IMR-90 (cell line): ENCODE data around the gene ARGLU1. TPM values are rescaled to one million over a fixed set of nuclear protein-coding genes. Genes with fewer than 3 reads are reported as not detected.

Experiments
- ATAC-seq: fragments of 200-7000 bp; cut with Tn5 transposase; 2 replicates; pipeline ENCODE4 v1.9.1; 2020; ENCODE audit warnings: low read depth, mild to moderate bottlenecking, moderate library complexity
- BruUV-seq: library from RNA; stranded (reverse); fragments of 400-500 nt; replicated peaks from 2 replicates; lab custom pipeline; 2021; lab: Mats Ljungman, UMichigan
- CTCF ChIA-PET: fragments of 300-600 bp; formaldehyde crosslinking; extraction: SDS; loops from one replicate; lab custom pipeline; 2021; ENCODE audit warnings: antibody characterized with exemption; lab: Yijun Ruan, JAX
- POLR2A ChIA-PET: fragments of 300-600 bp; sonication (Branson Sonifier 250); formaldehyde crosslinking; loops from one replicate; lab custom pipeline; 2022; ENCODE audit warnings: antibody characterized with exemption; ENCODE audit not compliant: unreplicated experiment; lab: Charles Lee
- DNase-seq: peaks from one replicate; pipeline ENCODE4 v3.0.0; 2013
- H2AFZ ChIP-seq: replicated peaks from 2 replicates; pipeline ENCODE3; 2013; ENCODE audit warnings: low read length, mild to moderate bottlenecking; ENCODE audit not compliant: poor library complexity
- H2AK5ac ChIP-seq: 2 replicates; pipeline ENCODE4 v1.6.1; 2013; ENCODE audit warnings: low read depth, low read length, inconsistent platforms
- H2AK9ac ChIP-seq: replicated peaks from 2 replicates; pipeline ENCODE3; 2013; ENCODE audit warnings: mild to moderate bottlenecking, low read depth, low read length, moderate library complexity; ENCODE audit not compliant: poor library complexity
- H2BK120ac ChIP-seq: 2 replicates; pipeline ENCODE4 v1.6.1; 2013; ENCODE audit warnings: low read depth, low read length, inconsistent platforms
- H2BK15ac ChIP-seq: 3 replicates; pipeline ENCODE4 v1.6.1; 2013; ENCODE audit warnings: low read depth, low read length, inconsistent platforms
- H2BK20ac ChIP-seq: 2 replicates; pipeline ENCODE4 v1.6.1; 2013; ENCODE audit warnings: low read depth, mild to moderate bottlenecking, inconsistent platforms, low read length, moderate library complexity
- H2BK5ac ChIP-seq: 2 replicates; pipeline ENCODE4 v1.6.1; 2013; ENCODE audit warnings: mild to moderate bottlenecking, low read depth, low read length, inconsistent platforms; ENCODE audit not compliant: poor library complexity, severe bottlenecking
- H3K14ac ChIP-seq: replicated peaks from 2 replicates; pipeline ENCODE4 v1.6.1; 2013; ENCODE audit warnings: low read depth, low read length, inconsistent platforms
- H3K18ac ChIP-seq: 2 replicates; pipeline ENCODE4 v1.6.1; 2013; ENCODE audit warnings: low read depth, low read length, control low read depth
- H3K23ac ChIP-seq: 2 replicates; pipeline ENCODE4 v1.6.1; 2013; ENCODE audit warnings: low read depth, low read length, inconsistent platforms
- H3K27ac ChIP-seq: 2 replicates; pipeline ENCODE4 v1.5.1; 2013; ENCODE audit warnings: mild to moderate bottlenecking, control low read depth, low read length; ENCODE audit not compliant: insufficient read depth
- H3K27me3 ChIP-seq: 2 replicates; pipeline ENCODE4 v1.6.1; 2013; ENCODE audit warnings: low read length; ENCODE audit not compliant: control insufficient read depth, insufficient read depth
- H3K36me3 ChIP-seq: 2 replicates; pipeline ENCODE4 v1.6.1; 2013; ENCODE audit warnings: low read length, mixed read lengths; ENCODE audit not compliant: control insufficient read depth, insufficient read depth
- H3K4ac ChIP-seq: 2 replicates; pipeline ENCODE4 v1.6.1; 2013; ENCODE audit warnings: low read depth, low read length, inconsistent platforms
- H3K4me1 ChIP-seq: 2 replicates; pipeline ENCODE4 v1.6.1; 2013; ENCODE audit warnings: low read length, mixed read lengths; ENCODE audit not compliant: control insufficient read depth, insufficient read depth
- H3K4me2 ChIP-seq: 2 replicates; pipeline ENCODE4 v1.6.1; 2013; ENCODE audit warnings: low read depth, mild to moderate bottlenecking, control low read depth, low read length, moderate library complexity
- H3K4me3 ChIP-seq: 2 replicates; pipeline ENCODE4 v1.5.1; 2013; ENCODE audit warnings: low read depth, mild to moderate bottlenecking, control low read depth, low read length, moderate library complexity; ENCODE audit not compliant: insufficient read depth
- H3K56ac ChIP-seq: 2 replicates; pipeline ENCODE4 v1.6.1; 2013; ENCODE audit warnings: low read length, inconsistent platforms; ENCODE audit not compliant: insufficient read depth; ENCODE audit errors: extremely low read depth
- H3K79me1 ChIP-seq, 2 experiments: 2 replicates each; pipeline ENCODE4 v1.6.1; 2013; ENCODE audit warnings: low read length in 2 of 2, inconsistent platforms in 1 of 2, low read depth in 1 of 2
- H3K9ac ChIP-seq: 2 replicates; pipeline ENCODE4 v1.6.1; 2013; ENCODE audit warnings: low read depth, low read length, control low read depth
- H3K9me1 ChIP-seq: 2 replicates; pipeline ENCODE4 v1.6.1; 2013; ENCODE audit warnings: low read length, inconsistent platforms; ENCODE audit not compliant: insufficient read depth
- H3K9me3 ChIP-seq: 2 replicates; pipeline ENCODE4 v1.6.1; 2013; ENCODE audit warnings: low read length; ENCODE audit not compliant: control insufficient read depth, insufficient read depth
- H4K20me1 ChIP-seq: 2 replicates; pipeline ENCODE4 v1.6.1; 2013; ENCODE audit warnings: low read length, inconsistent platforms; ENCODE audit not compliant: insufficient read depth
- H4K5ac ChIP-seq: 2 replicates; pipeline ENCODE4 v1.6.1; 2013; ENCODE audit warnings: mild to moderate bottlenecking, low read depth, low read length, control low read depth
- H4K8ac ChIP-seq, 2 experiments: 2 replicates each; pipeline ENCODE4 v1.6.1; 2013; ENCODE audit warnings: low read depth in 2 of 2, low read length in 2 of 2, control low read depth in 1 of 2, inconsistent platforms in 1 of 2
- H4K91ac ChIP-seq: 2 replicates; pipeline ENCODE4 v1.6.1; 2013; ENCODE audit warnings: low read depth, low read length, inconsistent platforms; ENCODE audit not compliant: insufficient read depth
- BHLHE40 ChIP-seq: fragments of 150-350 bp; IDR thresholded peaks from 2 replicates; pipeline ENCODE4 v1.6.1; 2016; ENCODE audit warnings: mild to moderate bottlenecking, low read depth, low read length
- FOS ChIP-seq: fragments of 150-350 bp; IDR thresholded peaks from 2 replicates; pipeline ENCODE4 v1.6.1; 2016; ENCODE audit warnings: low read depth, low read length
- MAFK ChIP-seq: IDR thresholded peaks from 2 replicates; pipeline ENCODE4 v1.6.1; 2012; ENCODE audit warnings: low read depth, low read length, improper control_type of control experiment
- MXI1 ChIP-seq: IDR thresholded peaks from 2 replicates; pipeline ENCODE4 v1.6.1; 2012; ENCODE audit warnings: low read depth, mild to moderate bottlenecking, low read length, moderate library complexity, borderline replicate concordance
- NFE2L2 ChIP-seq: fragments of 150-350 bp; IDR thresholded peaks from 2 replicates; pipeline ENCODE4 v1.6.1; 2016; ENCODE audit warnings: low read depth, mild to moderate bottlenecking, low read length
- RAD21 ChIP-seq: IDR thresholded peaks from 2 replicates; pipeline ENCODE4 v1.6.1; 2012; ENCODE audit warnings: low read length, improper control_type of control experiment
- RFX5 ChIP-seq: IDR thresholded peaks from 2 replicates; pipeline ENCODE4 v1.8.0; 2012; ENCODE audit warnings: low read depth, mild to moderate bottlenecking, low read length, moderate library complexity
- SMC3 ChIP-seq: fragments of 150-350 bp; IDR thresholded peaks from 2 replicates; pipeline ENCODE4 v1.6.1; 2016; ENCODE audit warnings: low read depth, mild to moderate bottlenecking, antibody characterized with exemption, low read length, moderate library complexity
- WGBS, 2 experiments: methylation state at CpG; one replicate each; pipeline versions ENCODE4 v1.1.5 to v1.1.7; 2013; ENCODE audit warnings: missing lambda C conversion rate in 2 of 2; ENCODE audit not compliant: insufficient read length in 1 of 2; ENCODE audit errors: extremely low coverage in 2 of 2; 5-methylcytosine and 5-hydroxymethylcytosine counted together
- dilution Hi-C: fragments of 300-500 bp; cut with HindIII; formaldehyde crosslinking; loops from one replicate; pipeline ENCODE4 v1.14.3; 2018; ENCODE audit warnings: low sequenced_read_pairs; ENCODE audit not compliant: unreplicated experiment
- in situ Hi-C: fragments of 300-500 bp; cut with MboI; formaldehyde crosslinking; loops from 3 replicates; pipeline ENCODE4 v1.14.3; 2019; ENCODE audit warnings: low sequenced_read_pairs, inconsistent platforms, mixed read lengths
- intact Hi-C: fragments of 100-400 bp; cut with micrococcal nuclease; formaldehyde crosslinking; loops from 2 replicates; pipeline ENCODE4 v1.10.0; 2022
- polyA plus RNA-seq, 3 experiments: library from polyadenylated mRNA; depleted of rRNA; stranded (reverse); fragments of >200 nt; gene quantifications; 2 replicates each; pipeline ENCODE4 v1.2.3, GENCODE V29; 2012; ENCODE audit warnings: low replicate concordance in 1 of 3
- total RNA-seq: library from RNA; depleted of rRNA; stranded (reverse); fragments of >200 nt; gene quantifications from 2 replicates; pipeline ENCODE4 v1.2.3, GENCODE V29; 2012
- TF ChIP-seq, protein P1 (sequence below): conservative IDR thresholded peaks from 2 replicates; pipeline ENCODE4 v1.5.1; 2012; ENCODE audit warnings: mild to moderate bottlenecking, low read depth, low read length, improper control_type of control experiment

Gene ARGLU1
- total and polyA plus RNA-seq, 2 of the 4 experiments (the other 2 are of a cell fraction), result 11.1 to 51.4 TPM

DNA sequence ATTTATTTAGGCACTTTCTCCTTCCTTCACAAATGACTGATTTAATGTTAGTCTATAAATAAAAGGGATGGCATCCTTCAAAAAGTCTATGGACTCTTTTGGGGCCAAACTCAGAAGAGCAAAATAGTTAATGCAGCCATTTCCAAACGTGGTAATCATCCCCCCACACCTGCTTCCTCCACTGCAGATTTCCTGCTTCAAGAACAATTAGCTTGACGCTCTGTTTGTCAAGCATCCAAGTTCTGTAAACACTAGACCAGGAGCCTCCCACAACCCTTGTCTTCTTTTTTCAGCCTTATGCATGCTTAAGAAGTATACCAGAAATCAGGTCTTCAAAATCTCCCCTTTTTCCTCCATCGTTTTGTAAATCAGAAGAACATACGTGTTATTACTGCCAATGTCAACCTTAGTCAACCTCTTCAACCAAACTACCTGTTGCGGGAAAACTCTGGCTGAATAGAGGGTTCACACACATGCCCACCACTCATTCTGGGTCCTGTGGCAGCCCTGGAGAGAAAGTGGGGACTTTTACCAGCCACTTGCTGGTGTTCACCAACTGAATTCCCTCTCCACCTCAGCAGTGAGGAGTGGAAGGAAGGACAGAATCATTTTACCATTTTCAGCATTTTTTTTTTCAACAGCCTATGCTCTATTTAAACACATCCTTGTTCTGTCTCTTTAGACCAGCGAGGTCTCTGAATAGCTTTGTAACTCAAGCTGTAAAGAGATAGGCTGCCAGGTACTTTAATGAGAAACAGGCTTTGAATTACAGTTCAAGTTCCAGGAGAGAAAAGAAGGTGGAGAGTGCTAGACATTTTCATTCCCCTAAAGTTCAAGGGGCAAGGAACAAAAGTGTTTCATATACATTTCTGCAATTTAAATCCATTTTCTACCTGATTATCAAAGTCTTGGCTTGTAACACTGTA, 71.6 kb downstream of the ARGLU1 start:
- H2BK5ac ChIP-seq, result no peak overlapping the region
- H3K27me3 ChIP-seq, result no peaks in the 10 kb centered on the region
- no peak overlapping the region for H4K91ac ChIP-seq
- no peak overlapping the region for H2BK15ac ChIP-seq
- TF ChIP-seq MXI1 (no peak), MAFK (no peak), NFE2L2 (no peak), RAD21 (no peak), SMC3 (no peak), RFX5 (no peak), FOS (no peak), BHLHE40 (no peak)
- TF ChIP-seq, protein P1, sequence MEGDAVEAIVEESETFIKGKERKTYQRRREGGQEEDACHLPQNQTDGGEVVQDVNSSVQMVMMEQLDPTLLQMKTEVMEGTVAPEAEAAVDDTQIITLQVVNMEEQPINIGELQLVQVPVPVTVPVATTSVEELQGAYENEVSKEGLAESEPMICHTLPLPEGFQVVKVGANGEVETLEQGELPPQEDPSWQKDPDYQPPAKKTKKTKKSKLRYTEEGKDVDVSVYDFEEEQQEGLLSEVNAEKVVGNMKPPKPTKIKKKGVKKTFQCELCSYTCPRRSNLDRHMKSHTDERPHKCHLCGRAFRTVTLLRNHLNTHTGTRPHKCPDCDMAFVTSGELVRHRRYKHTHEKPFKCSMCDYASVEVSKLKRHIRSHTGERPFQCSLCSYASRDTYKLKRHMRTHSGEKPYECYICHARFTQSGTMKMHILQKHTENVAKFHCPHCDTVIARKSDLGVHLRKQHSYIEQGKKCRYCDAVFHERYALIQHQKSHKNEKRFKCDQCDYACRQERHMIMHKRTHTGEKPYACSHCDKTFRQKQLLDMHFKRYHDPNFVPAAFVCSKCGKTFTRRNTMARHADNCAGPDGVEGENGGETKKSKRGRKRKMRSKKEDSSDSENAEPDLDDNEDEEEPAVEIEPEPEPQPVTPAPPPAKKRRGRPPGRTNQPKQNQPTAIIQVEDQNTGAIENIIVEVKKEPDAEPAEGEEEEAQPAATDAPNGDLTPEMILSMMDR, result no peak
- H2AK5ac ChIP-seq, result no peak overlapping the region
- H3K4me2 ChIP-seq, result no peak overlapping the region
- no peak overlapping the region for H2BK120ac ChIP-seq
- H4K8ac ChIP-seq, result no peak overlapping the region
- BruUV-seq, result no TSS peak
- H3K36me3 ChIP-seq, result peaks cover 11% of the 10 kb centered on the region
- no peaks in the 10 kb centered on the region for H4K20me1 ChIP-seq
- H3K9ac ChIP-seq, result no peak overlapping the region
- no peaks in the 10 kb centered on the region for H3K4me1 ChIP-seq
- no peak overlapping the region for H3K56ac ChIP-seq
- no peak overlapping the region for H3K27ac ChIP-seq
- POLR2A ChIA-PET, result no interaction called here
- ATAC-seq (no peak), DNase-seq (no peak)
- H2AFZ ChIP-seq, result no peak overlapping the region
- intact Hi-C loops, result no loop called here
- no peak overlapping the region for H3K18ac ChIP-seq
- H3K9me3 ChIP-seq, result no peaks in the 10 kb centered on the region
- in situ Hi-C loops, result no loop called here
- no CpG with 5 or more reads among the region's 6 CpGs for WGBS, 2 experiments
- no peak overlapping the region for H2BK20ac ChIP-seq
- no peak overlapping the region for H4K5ac ChIP-seq
- no peak overlapping the region for H3K23ac ChIP-seq
- H3K4me3 ChIP-seq, result no peak overlapping the region
- no peak overlapping the region for H2AK9ac ChIP-seq
- dilution Hi-C loops, result no loop called here
- no peak overlapping the region for H3K4ac ChIP-seq
- CTCF ChIA-PET, result interaction anchor here (0.6 kb wide), 1 partner anchor 36 kb away, joined by 3 read pairs; no protein-coding TSS in a partner anchor
- no peaks in the 10 kb centered on the region for H3K9me1 ChIP-seq
- H3K79me1 ChIP-seq, result peaks cover 3 to 15% of the 10 kb centered on the region in 2 experiments
- H3K14ac ChIP-seq, result no peak overlapping the region
